ENCODE measurements around the gene RNU5D-1. TPM values are rescaled to one million over a fixed set of nuclear protein-coding genes. Genes with fewer than 3 reads are reported as not detected.

Gene RNU5D-1
- total RNA-seq = not detected in 2 replicates

DNA sequence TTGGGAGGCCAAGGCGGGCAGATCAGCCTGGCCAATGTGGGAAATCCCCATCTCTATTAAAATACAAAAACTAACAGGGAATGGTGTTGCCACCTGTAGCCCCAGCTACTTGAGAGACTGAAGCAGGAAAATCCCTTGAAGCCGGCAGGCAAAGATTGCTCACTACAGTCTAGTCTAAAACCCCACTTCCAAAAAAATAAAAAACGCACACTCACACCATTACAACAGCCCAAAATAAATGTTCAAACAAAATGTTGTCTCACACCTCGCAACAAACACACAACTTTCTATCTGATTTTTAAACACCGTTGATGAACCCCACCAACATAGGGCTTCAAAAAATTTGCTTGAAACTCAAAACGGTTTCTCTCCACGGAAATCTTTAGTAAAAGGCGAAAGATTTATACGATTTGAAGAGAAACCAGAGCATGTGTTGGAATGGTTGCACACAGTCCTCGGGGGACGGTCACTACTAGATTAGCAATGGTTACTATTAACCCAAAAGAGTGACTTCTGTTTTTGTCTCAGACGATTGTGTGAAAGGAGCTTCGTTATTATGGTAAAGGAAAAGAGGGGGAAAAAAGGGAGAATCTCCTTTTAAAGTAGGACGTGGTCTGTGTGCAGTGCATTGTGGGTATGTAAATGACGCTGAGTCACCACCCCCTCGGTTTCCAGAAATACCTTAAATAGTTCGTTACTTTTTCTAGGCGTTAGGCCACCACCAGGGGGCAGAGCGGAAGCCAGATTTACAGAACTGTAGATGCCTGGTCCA, at the start of gene RNU5D-1:
TSS of gene RNU5D-1 (minus strand) at position 430 of the 772 bp plus-strand sequence.
- peak; percentile 93 for DNase-seq (ENCODE audit: low read depth)
- TF ChIP-seq, protein P1, sequence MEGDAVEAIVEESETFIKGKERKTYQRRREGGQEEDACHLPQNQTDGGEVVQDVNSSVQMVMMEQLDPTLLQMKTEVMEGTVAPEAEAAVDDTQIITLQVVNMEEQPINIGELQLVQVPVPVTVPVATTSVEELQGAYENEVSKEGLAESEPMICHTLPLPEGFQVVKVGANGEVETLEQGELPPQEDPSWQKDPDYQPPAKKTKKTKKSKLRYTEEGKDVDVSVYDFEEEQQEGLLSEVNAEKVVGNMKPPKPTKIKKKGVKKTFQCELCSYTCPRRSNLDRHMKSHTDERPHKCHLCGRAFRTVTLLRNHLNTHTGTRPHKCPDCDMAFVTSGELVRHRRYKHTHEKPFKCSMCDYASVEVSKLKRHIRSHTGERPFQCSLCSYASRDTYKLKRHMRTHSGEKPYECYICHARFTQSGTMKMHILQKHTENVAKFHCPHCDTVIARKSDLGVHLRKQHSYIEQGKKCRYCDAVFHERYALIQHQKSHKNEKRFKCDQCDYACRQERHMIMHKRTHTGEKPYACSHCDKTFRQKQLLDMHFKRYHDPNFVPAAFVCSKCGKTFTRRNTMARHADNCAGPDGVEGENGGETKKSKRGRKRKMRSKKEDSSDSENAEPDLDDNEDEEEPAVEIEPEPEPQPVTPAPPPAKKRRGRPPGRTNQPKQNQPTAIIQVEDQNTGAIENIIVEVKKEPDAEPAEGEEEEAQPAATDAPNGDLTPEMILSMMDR (IDR thresholded peaks at IDR 0.05; ENCODE audit: insufficient read depth, low read length, poor library complexity, severe bottlenecking) = peak; percentile 83
- no peaks in the 10 kb centered on the region for H3K36me3 ChIP-seq (ENCODE audit: control insufficient read depth, insufficient read depth, low read length)
- H3K4me3 ChIP-seq (ENCODE audit: low read depth, low read length) = no peak within 1 kb of the TSS
- H3K27me3 ChIP-seq (ENCODE audit: control insufficient read depth, insufficient read depth, low read length) = no peaks in the 10 kb centered on the region

DNA sequence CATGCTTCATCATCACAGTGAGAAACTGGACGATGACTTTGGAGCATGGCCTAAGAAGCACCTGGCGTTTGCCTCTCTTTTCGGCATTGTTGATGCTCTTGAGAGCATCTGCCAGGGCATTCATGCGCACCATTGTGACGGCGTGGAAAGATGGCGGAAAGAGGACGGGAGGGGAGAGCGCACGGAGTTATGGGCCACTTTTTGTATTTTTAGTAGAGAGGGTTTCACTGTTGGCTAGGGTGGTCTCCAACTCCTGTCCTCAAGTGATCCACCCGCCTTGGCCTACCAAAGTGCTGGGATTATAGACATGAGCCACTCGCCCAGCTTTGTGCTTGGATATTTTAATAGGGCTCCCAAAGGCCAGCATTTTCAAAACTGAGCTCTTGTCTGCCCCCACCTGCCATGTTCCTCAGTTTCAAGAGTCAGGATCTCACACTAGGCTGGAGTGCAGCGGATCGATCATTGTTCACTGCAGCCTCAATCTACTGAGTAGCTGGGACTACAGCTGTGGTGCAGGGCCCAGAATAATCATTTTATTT, 49.7 kb upstream of the RNU5D-1 start:
- peaks cover 1% of the 10 kb centered on the region for H3K36me3 ChIP-seq (ENCODE audit: control insufficient read depth, insufficient read depth, low read length)
- TF ChIP-seq, protein P1 (IDR thresholded peaks at IDR 0.05; ENCODE audit: insufficient read depth, low read length, poor library complexity, severe bottlenecking) = no peak
- H3K27me3 ChIP-seq (ENCODE audit: control insufficient read depth, insufficient read depth, low read length) = no peaks in the 10 kb centered on the region
- no peak overlapping the region for H3K4me3 ChIP-seq (ENCODE audit: low read depth, low read length)
- no peak for DNase-seq (ENCODE audit: low read depth)

- TF ChIP-seq, protein P1 (IDR thresholded peaks at IDR 0.05; ENCODE audit: insufficient read depth, low read length, poor library complexity, severe bottlenecking) = no peak
- Histone ChIP-seq H3K4me3 (ENCODE audit: low read depth, low read length) (no peak overlapping the region), H3K27me3 (ENCODE audit: control insufficient read depth, insufficient read depth, low read length) (no peaks in the 10 kb centered on the region), H3K36me3 (ENCODE audit: control insufficient read depth, insufficient read depth, low read length) (peaks cover 1% of the 10 kb centered on the region)
- DNase-seq (ENCODE audit: low read depth) = no peak
Observed at GRCh38 chr1:44778705-44779576, 48.0 kb upstream of the RNU5D-1 start.

GRCh38 chr1:44777969-44778635, 47.1 kb upstream of the RNU5D-1 start:
- Histone ChIP-seq H3K4me3 (ENCODE audit: low read depth, low read length) (no peak overlapping the region), H3K27me3 (ENCODE audit: control insufficient read depth, insufficient read depth, low read length) (no peaks in the 10 kb centered on the region), H3K36me3 (ENCODE audit: control insufficient read depth, insufficient read depth, low read length) (peaks cover 1% of the 10 kb centered on the region)
- DNase-seq (ENCODE audit: low read depth) = no peak
- TF ChIP-seq, protein P1 (IDR thresholded peaks at IDR 0.05; ENCODE audit: insufficient read depth, low read length, poor library complexity, severe bottlenecking) = no peak

DNA sequence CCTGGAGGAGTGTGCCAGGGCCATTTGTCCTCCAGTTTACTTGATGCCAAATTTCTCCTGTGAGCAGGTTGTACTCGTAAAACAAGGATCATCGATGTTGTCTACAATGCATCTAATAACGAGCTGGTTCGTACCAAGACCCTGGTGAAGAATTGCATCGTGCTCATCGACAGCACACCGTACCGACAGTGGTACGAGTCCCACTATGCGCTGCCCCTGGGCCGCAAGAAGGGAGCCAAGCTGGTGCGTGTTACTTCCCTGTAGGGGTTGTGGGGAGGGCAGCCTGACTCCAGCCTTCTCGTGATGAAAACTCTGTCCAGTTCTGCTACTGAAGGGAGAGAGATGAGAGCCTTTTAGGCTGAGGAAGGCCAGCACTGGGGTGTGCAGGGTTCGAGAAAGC, 46.6 kb upstream of the RNU5D-1 start:
- Histone ChIP-seq H3K4me3 (ENCODE audit: low read depth, low read length) (no peak overlapping the region), H3K27me3 (ENCODE audit: control insufficient read depth, insufficient read depth, low read length) (no peaks in the 10 kb centered on the region), H3K36me3 (ENCODE audit: control insufficient read depth, insufficient read depth, low read length) (peaks cover 1% of the 10 kb centered on the region)
- no peak for DNase-seq (ENCODE audit: low read depth)
- TF ChIP-seq, protein P1 (IDR thresholded peaks at IDR 0.05; ENCODE audit: insufficient read depth, low read length, poor library complexity, severe bottlenecking) = no peak

Measured in kidney epithelial cell (primary cell).